A549 (cell line): Measurements from ENCODE around the gene ASPN. TPM values are rescaled to one million over a fixed set of nuclear protein-coding genes. Genes with fewer than 3 reads are reported as not detected.

Source experiments
- ATAC-seq, 2 experiments: fragments of 200-7000 bp in 1 of 2; fragments of >200 bp in 1 of 2; cut with Nextera tagmentation in 1 of 2; cut with Tn5 transposase in 1 of 2; 3 replicates each; pipeline versions ENCODE4 v1.8.0 to v1.9.1; 2018 to 2020; ENCODE audit warnings: mild to moderate bottlenecking in 1 of 2, moderate library complexity in 1 of 2
- CTCF ChIA-PET: fragments of 300-600 bp; sonication (Branson Sonifier 250); formaldehyde crosslinking; extraction: SDS; loops from one replicate; lab custom pipeline; 2021; ENCODE audit warnings: antibody characterized with exemption, inconsistent platforms; lab: Yijun Ruan, JAX
- POLR2A ChIA-PET: fragments of 350-600 bp; formaldehyde crosslinking; extraction: SDS; loops from one replicate; lab custom pipeline; 2021; ENCODE audit warnings: antibody characterized with exemption, inconsistent platforms; lab: Yijun Ruan, JAX
- DNase-seq, 2 experiments: peaks; one replicate each; pipeline versions ENCODE4 v3.0.0 to v3.0.0-alpha.2; 2011 to 2016; ENCODE audit warnings: low read depth in 1 of 2, low spot score in 1 of 2
- FAIRE-seq: peaks from 2 replicates; lab custom pipeline; 2011; peaks lifted over from hg19 to GRCh38; lab: Jason Lieb, UNC
- H3K27ac ChIP-seq, 2 experiments: fragments of >200 bp; sonication (Bioruptor Twin); formaldehyde crosslinking; 3 replicates each; pipeline ENCODE4 v1.5.1; 2016 to 2017
- H3K4me1 ChIP-seq: fragments of >200 bp; sonication (Bioruptor Twin); formaldehyde crosslinking; 3 replicates; pipeline ENCODE4 v1.6.1; 2016
- H3K4me2 ChIP-seq: fragments of >200 bp; sonication (Bioruptor Twin); formaldehyde crosslinking; 3 replicates; pipeline ENCODE4 v1.6.1; 2016
- H3K4me3 ChIP-seq: fragments of >200 bp; sonication (Bioruptor Twin); formaldehyde crosslinking; 3 replicates; pipeline ENCODE4 v1.5.1; 2016
- H3K9me3 ChIP-seq: fragments of >200 bp; sonication (Bioruptor Twin); formaldehyde crosslinking; 3 replicates; pipeline ENCODE4 v1.6.1; 2016
- BCL3 ChIP-seq: fragments of >200 bp; sonication (Bioruptor Twin); formaldehyde crosslinking; IDR thresholded peaks from 3 replicates; pipeline ENCODE4 v1.6.1; 2016
- BHLHE40 ChIP-seq: IDR thresholded peaks from 2 replicates; pipeline ENCODE4 v1.6.1; 2012; ENCODE audit warnings: low read depth, low read length, inconsistent platforms
- CTCF ChIP-seq: fragments of >200 bp; sonication (Bioruptor Twin); formaldehyde crosslinking; IDR thresholded peaks from 3 replicates; pipeline ENCODE4 v1.5.1; 2016
- EP300 ChIP-seq, 2 experiments: fragments of >200 bp; sonication (Bioruptor Twin); formaldehyde crosslinking; IDR thresholded peaks; 2 replicates in 1 of 2; 3 replicates in 1 of 2; pipeline ENCODE4 v1.6.1; 2016 to 2017
- FOSB ChIP-seq: fragments of 250-450 bp; sonication (Bioruptor Pico); IDR thresholded peaks from 2 replicates; pipeline ENCODE4 v1.5.0; 2020; ENCODE audit warnings: mild to moderate bottlenecking, moderate library complexity
- HDAC2 ChIP-seq: fragments of 200-600 bp; sonication (generic); IDR thresholded peaks from 2 replicates; pipeline ENCODE4 v1.6.1; 2016
- HES2 ChIP-seq: fragments of >200 bp; sonication (Bioruptor Twin); formaldehyde crosslinking; IDR thresholded peaks from 2 replicates; pipeline ENCODE4 v1.6.1; 2016
- HEYL ChIP-seq: fragments of 250-450 bp; sonication (Bioruptor Pico); IDR thresholded peaks from 2 replicates; pipeline ENCODE4 v1.8.0; 2021; ENCODE audit warnings: mild to moderate bottlenecking, moderate library complexity
- HMGXB4 ChIP-seq: fragments of 250-450 bp; sonication (Bioruptor Pico); IDR thresholded peaks from 2 replicates; pipeline ENCODE4 v1.5.0; 2021; ENCODE audit warnings: mild to moderate bottlenecking, moderate library complexity, borderline replicate concordance
- HOXA7 ChIP-seq: fragments of 250-450 bp; sonication (Bioruptor Pico); IDR thresholded peaks from 2 replicates; pipeline ENCODE4 v1.5.0; 2020; ENCODE audit warnings: mild to moderate bottlenecking, moderate library complexity
- HOXB13 ChIP-seq: fragments of 250-450 bp; sonication (Bioruptor Pico); IDR thresholded peaks from 2 replicates; pipeline ENCODE4 v1.5.0; 2020; ENCODE audit warnings: low read depth, mild to moderate bottlenecking, moderate library complexity
- JUN ChIP-seq, 2 experiments: fragments of >200 bp; sonication (Bioruptor Twin); formaldehyde crosslinking; IDR thresholded peaks; 2 replicates in 1 of 2; 3 replicates in 1 of 2; pipeline ENCODE4 v1.6.1; 2016 to 2017
- JUNB ChIP-seq: fragments of >200 bp; sonication (Bioruptor Twin); formaldehyde crosslinking; IDR thresholded peaks from 2 replicates; pipeline ENCODE4 v1.6.1; 2016
- KDM1A ChIP-seq: fragments of 200-600 bp; sonication (generic); IDR thresholded peaks from 2 replicates; pipeline ENCODE4 v1.6.1; 2016; ENCODE audit warnings: low read depth, mild to moderate bottlenecking
- KDM5A ChIP-seq: fragments of 200-600 bp; sonication (generic); IDR thresholded peaks from 2 replicates; pipeline ENCODE4 v1.6.1; 2016; ENCODE audit warnings: antibody characterized with exemption, mild to moderate bottlenecking
- NR3C1 ChIP-seq: fragments of >200 bp; sonication (Bioruptor Twin); formaldehyde crosslinking; IDR thresholded peaks from 3 replicates; pipeline ENCODE4 v1.6.1; 2017
- PBX3 ChIP-seq: IDR thresholded peaks from 2 replicates; pipeline ENCODE4 v1.6.1; 2012
- RARB ChIP-seq: fragments of 250-450 bp; sonication (Bioruptor Pico); IDR thresholded peaks from 2 replicates; pipeline ENCODE4 v1.8.0; 2021; ENCODE audit warnings: mild to moderate bottlenecking, moderate library complexity
- REST ChIP-seq: fragments of 200-600 bp; sonication (generic); IDR thresholded peaks from 2 replicates; pipeline ENCODE4 v1.6.1; 2016; ENCODE audit warnings: antibody characterized with exemption, mild to moderate bottlenecking, moderate library complexity
- RFX5 ChIP-seq: fragments of 450-650 bp; IDR thresholded peaks from 2 replicates; pipeline ENCODE4 v1.7.1; 2014; ENCODE audit warnings: antibody characterized with exemption, mild to moderate bottlenecking, moderate library complexity
- SREBF2 ChIP-seq: fragments of 450-650 bp; IDR thresholded peaks from 2 replicates; pipeline ENCODE4 v1.6.1; 2014; ENCODE audit warnings: mild to moderate bottlenecking, moderate library complexity
- ZC3H11A ChIP-seq: fragments of 450-650 bp; IDR thresholded peaks from 2 replicates; pipeline ENCODE4 v1.6.1; 2014; ENCODE audit warnings: antibody characterized with exemption, mild to moderate bottlenecking
- ZNF302 ChIP-seq: fragments of 250-450 bp; sonication (Bioruptor Pico); IDR thresholded peaks from 2 replicates; pipeline ENCODE4 v1.9.0; 2021; ENCODE audit warnings: inconsistent platforms, mild to moderate bottlenecking, moderate library complexity
- ZSCAN20 ChIP-seq: fragments of 250-450 bp; sonication (Bioruptor Pico); IDR thresholded peaks from 2 replicates; pipeline ENCODE4 v1.8.0; 2022; ENCODE audit warnings: mild to moderate bottlenecking, moderate library complexity
- WGBS: methylation state at CpG from one replicate; pipeline ENCODE4 v1.1.6; 2017; ENCODE audit errors: missing lambda C conversion rate; 5-methylcytosine and 5-hydroxymethylcytosine counted together
- polyA plus RNA-seq, 4 experiments: library from polyadenylated mRNA; depleted of rRNA in 3 of 4; stranded (reverse); fragments of >200 nt; fragmentation: RNase III in 1 of 4; extraction: RNeasy Plus Mini Kit Qiagen cat#74134 plus additional on column Dnase treatment in 1 of 4; gene quantifications; 2 replicates in 3 of 4; 3 replicates in 1 of 4; pipeline ENCODE4 v1.2.3, GENCODE V29; 2011 to 2017

The ASPN gene
- polyA plus RNA-seq, 2 of the 4 experiments (the other 2 are of a cell fraction), result not detected

GRCh38 chr9:92426501-92427145, 55.7 kb downstream of the ASPN start:
- DNase-seq, result no peak
- 89% methylated on average over 5 of the region's 5 CpGs for WGBS
- H3K4me2 ChIP-seq, result no peak overlapping the region
- no peaks in the 10 kb centered on the region for H3K9me3 ChIP-seq
- no peak for FAIRE-seq
- H3K27ac ChIP-seq, result no peak overlapping the region
- ChIA-PET CTCF (no interaction called here), POLR2A (no interaction called here)
- no peaks in the 10 kb centered on the region for H3K4me1 ChIP-seq
- no peak for ATAC-seq
- TF ChIP-seq FOSB (no peak), PBX3 (no peak), KDM5A (no peak), KDM1A (no peak), SREBF2 (no peak), BHLHE40 (no peak), RARB (no peak), CTCF (no peak), JUNB (no peak), EP300 (IDR thresholded peaks at IDR 0.05) (no peak), ZSCAN20 (CRISPR knock-in tag) (no peak), HDAC2 (no peak), HMGXB4 (no peak), BCL3 (no peak), JUN (IDR thresholded peaks at IDR 0.05) (no peak), HES2 (no peak)
- no peak overlapping the region for H3K4me3 ChIP-seq

GRCh38 chr9:92425474-92425873, 56.8 kb downstream of the ASPN start:
- H3K27ac ChIP-seq, result no peak overlapping the region
- no peak for DNase-seq
- no peak for FAIRE-seq
- ChIA-PET POLR2A (no interaction called here), CTCF (no interaction called here)
- no peak for ATAC-seq
- H3K4me1 ChIP-seq, result no peaks in the 10 kb centered on the region
- no peak overlapping the region for H3K4me3 ChIP-seq
- H3K4me2 ChIP-seq, result no peak overlapping the region
- H3K9me3 ChIP-seq, result no peaks in the 10 kb centered on the region
- WGBS, result 62% methylated on average over 2 of the region's 2 CpGs
- TF ChIP-seq HOXB13 (CRISPR knock-in tag) (no peak), EP300 (IDR thresholded peaks at IDR 0.05) (no peak), HOXA7 (CRISPR knock-in tag) (no peak), NR3C1 (no peak), RARB (no peak), ZNF302 (CRISPR knock-in tag) (no peak), SREBF2 (no peak), ZC3H11A (no peak), HEYL (CRISPR knock-in tag) (no peak), REST (no peak), RFX5 (no peak)
